NT2/D1 (cell line): ENCODE results near the gene FEM1B.

Source experiments
- DNase-seq: peaks from one replicate; pipeline ENCODE4 v3.0.0-alpha.2; 2011; ENCODE audit warnings: low read depth, low spot score
- H3K27me3 ChIP-seq: 2 replicates; pipeline ENCODE4 v1.6.0; 2011; ENCODE audit warnings: mild to moderate bottlenecking; ENCODE audit not compliant: insufficient read length, insufficient read depth
- H3K36me3 ChIP-seq: 2 replicates; pipeline ENCODE4 v1.6.1; 2011; ENCODE audit warnings: mild to moderate bottlenecking, low read length, mixed read lengths; ENCODE audit not compliant: insufficient read depth, insufficient read length
- H3K4me1 ChIP-seq: 2 replicates; pipeline ENCODE4 v1.5.1; 2011; ENCODE audit not compliant: insufficient read depth, insufficient read length
- H3K4me3 ChIP-seq: 2 replicates; pipeline ENCODE4 v1.5.1; 2011; ENCODE audit warnings: low read depth; ENCODE audit not compliant: insufficient read length
- H3K9ac ChIP-seq: 2 replicates; pipeline ENCODE4 v1.6.0; 2011; ENCODE audit warnings: low read depth; ENCODE audit not compliant: insufficient read length
- H3K9me3 ChIP-seq: 2 replicates; pipeline ENCODE4 v1.5.1; 2011; ENCODE audit warnings: mild to moderate bottlenecking, low read length; ENCODE audit not compliant: insufficient read depth
- SUZ12 ChIP-seq: IDR thresholded peaks from 2 replicates; pipeline ENCODE4 v1.6.1; 2011; ENCODE audit not compliant: insufficient read length, insufficient read depth; ENCODE audit errors: extremely low read depth
- YY1 ChIP-seq: IDR thresholded peaks from 2 replicates; pipeline ENCODE4 v1.6.1; 2011; ENCODE audit not compliant: insufficient read length, insufficient read depth
- ZNF274 ChIP-seq: IDR thresholded peaks from 2 replicates; pipeline ENCODE4 v1.6.1; 2011; ENCODE audit warnings: mild to moderate bottlenecking, low read depth, low read length

Gene FEM1B

DNA sequence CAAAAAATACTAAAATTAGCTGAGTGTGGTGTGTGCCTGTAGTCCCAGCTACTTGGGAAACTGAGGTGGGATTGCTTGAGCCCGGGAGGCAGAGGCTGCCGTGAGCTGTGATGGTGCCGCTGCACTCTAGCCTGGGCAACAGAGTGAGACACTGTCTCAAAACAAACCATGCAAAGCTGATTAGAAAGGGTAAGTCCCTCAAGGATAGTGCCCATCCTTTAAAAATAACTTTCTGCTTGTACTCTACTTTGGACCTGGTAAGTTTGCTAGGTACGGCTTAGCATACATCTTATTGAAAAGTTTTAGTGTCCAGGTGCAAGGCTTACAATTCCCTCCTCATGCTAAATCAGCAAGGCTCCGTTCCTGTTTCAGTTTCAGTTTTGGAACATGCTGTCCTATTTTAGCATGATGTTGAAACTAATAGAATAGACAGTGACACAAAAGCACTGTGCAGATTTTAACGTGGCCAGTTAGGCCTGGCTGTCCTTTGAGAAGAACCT, 21.4 kb downstream of the FEM1B start:
- no peak for DNase-seq
- no peaks in the 10 kb centered on the region for H3K9me3 ChIP-seq
- TF ChIP-seq YY1 (no peak), ZNF274 (no peak), SUZ12 (no peak)
- peaks cover 2% of the 10 kb centered on the region for H3K4me1 ChIP-seq
- H3K36me3 ChIP-seq, result peaks cover 25% of the 10 kb centered on the region
- no peaks in the 10 kb centered on the region for H3K27me3 ChIP-seq
- H3K4me3 ChIP-seq, result no peak overlapping the region
- H3K9ac ChIP-seq, result no peak overlapping the region

DNA sequence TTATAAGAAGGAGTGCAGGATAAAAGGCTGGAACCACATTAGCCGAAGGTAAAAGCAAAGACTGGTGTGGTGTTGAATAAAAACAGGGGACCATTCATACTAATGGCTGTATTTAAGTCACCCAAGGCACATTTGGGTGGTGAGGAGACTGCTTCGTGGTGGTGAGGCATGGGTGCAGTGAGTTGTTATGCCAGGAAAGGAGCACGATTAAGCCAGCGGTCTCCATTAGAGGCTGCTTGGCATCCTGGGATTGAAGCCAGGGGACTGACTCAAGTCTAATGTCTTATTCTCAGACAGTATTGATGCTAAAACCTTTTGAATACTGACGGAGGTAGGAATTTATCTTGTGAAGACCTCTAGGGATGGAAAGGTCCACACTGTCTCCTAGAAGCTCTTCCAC, 21.9 kb downstream of the FEM1B start:
- no peak for DNase-seq
- no peaks in the 10 kb centered on the region for H3K27me3 ChIP-seq
- peaks cover 25% of the 10 kb centered on the region for H3K36me3 ChIP-seq
- H3K9ac ChIP-seq, result no peak overlapping the region
- no peaks in the 10 kb centered on the region for H3K9me3 ChIP-seq
- no peak overlapping the region for H3K4me3 ChIP-seq
- no peak for TF ChIP-seq ZNF274
- no peak for TF ChIP-seq YY1
- TF ChIP-seq SUZ12, result no peak
- peaks cover 4% of the 10 kb centered on the region for H3K4me1 ChIP-seq

DNA sequence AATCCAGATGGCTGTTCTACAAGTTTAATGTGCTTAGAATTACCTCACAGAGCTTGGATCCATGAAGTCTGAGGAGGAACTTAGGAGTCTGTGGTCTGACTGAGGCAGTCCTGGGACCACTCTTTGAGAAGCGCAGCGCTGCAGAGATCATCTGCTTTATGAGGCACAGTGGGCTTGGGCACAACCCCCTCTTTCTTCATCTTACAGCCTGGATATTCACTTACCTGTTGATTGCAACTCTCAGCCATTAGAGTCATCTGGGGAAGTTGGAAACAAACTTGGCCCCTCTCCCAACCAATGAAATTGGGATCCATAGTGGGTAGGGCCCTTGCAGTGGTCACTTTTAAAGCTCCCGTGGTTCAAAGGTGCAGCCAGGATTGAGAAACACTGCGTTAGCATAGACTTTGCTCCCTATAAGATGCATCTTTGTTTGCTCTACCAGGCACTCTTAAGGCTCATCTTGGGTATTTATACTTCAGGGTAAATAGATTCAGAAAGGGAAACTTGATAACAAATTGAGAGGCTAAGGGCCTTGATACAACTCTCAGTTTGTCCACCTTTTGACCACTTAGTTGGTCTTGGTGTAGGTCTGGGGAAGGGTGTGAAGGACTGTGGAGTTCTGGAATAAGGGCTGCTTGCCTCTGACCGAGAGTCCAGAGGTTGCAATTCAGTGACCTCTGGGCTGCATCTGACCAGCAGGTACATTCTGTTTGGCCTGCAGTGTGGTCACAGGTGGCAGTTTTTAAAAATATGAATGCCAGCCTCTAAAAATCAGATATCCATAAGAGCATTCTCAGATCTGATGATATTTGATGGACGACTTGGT, 22.8 kb downstream of the FEM1B start:
- peaks cover 13% of the 10 kb centered on the region for H3K4me1 ChIP-seq
- no peak overlapping the region for H3K9ac ChIP-seq
- DNase-seq, result no peak
- H3K36me3 ChIP-seq, result peaks cover 19% of the 10 kb centered on the region
- H3K9me3 ChIP-seq, result no peaks in the 10 kb centered on the region
- H3K27me3 ChIP-seq, result no peaks in the 10 kb centered on the region
- TF ChIP-seq ZNF274, result no peak
- TF ChIP-seq YY1, result no peak
- TF ChIP-seq SUZ12, result no peak
- no peak overlapping the region for H3K4me3 ChIP-seq

DNA sequence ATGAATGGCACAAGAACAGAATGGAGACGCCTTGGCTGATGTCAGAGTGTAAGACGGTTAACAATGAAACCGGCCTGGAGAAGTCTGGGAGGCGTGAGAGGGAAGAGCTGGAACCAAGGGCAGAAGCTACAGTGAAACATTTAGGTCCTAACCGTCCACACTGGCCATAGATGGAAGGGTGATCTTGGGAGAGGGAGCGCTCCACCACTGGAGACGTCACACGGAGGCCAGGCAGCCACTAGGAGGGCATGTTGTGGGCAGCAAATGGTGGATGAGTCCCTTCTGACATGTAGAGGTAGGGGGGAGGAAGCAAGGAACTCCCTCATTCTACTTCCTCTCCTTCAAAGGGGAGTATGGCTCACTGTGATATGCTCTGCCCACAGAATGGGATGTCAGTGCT, 23.8 kb downstream of the FEM1B start:
- TF ChIP-seq ZNF274, result no peak
- no peak for TF ChIP-seq YY1
- no peak for TF ChIP-seq SUZ12

DNA sequence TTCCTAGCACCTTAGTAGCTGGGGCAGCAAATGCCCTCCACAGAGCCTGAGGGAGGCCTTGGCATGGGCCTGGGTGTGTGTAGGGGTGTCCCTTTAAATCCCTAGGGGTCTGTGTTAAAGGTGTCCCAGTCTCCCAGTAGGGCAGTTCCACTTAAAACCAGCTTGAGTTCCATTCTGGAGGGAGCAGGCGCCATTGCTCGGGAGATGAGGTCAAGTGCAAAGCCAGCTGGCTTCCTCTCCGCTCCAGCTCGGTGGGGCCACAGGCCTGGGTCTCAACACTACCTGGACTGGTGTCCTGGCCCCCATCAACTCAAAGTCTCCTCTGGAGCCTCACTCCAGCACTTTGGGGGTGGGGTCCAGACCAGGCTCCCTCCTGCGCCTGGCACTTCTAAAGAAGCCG, 25.2 kb downstream of the FEM1B start:
- Histone ChIP-seq H3K4me1 (peaks cover 28% of the 10 kb centered on the region), H3K27me3 (no peaks in the 10 kb centered on the region), H3K9ac (no peak overlapping the region), H3K4me3 (no peak overlapping the region), H3K9me3 (no peaks in the 10 kb centered on the region), H3K36me3 (peaks cover 14% of the 10 kb centered on the region)
- no peak for DNase-seq
- no peak for TF ChIP-seq SUZ12
- no peak for TF ChIP-seq YY1
- no peak for TF ChIP-seq ZNF274

More for the DNA sequence above, 23.8 kb downstream of the FEM1B start:
- no peaks in the 10 kb centered on the region for H3K9me3 ChIP-seq
- no peak for DNase-seq
- no peaks in the 10 kb centered on the region for H3K27me3 ChIP-seq
- H3K4me1 ChIP-seq, result peaks cover 19% of the 10 kb centered on the region
- H3K4me3 ChIP-seq, result no peak overlapping the region
- H3K36me3 ChIP-seq, result peaks cover 19% of the 10 kb centered on the region
- H3K9ac ChIP-seq, result no peak overlapping the region

DNA sequence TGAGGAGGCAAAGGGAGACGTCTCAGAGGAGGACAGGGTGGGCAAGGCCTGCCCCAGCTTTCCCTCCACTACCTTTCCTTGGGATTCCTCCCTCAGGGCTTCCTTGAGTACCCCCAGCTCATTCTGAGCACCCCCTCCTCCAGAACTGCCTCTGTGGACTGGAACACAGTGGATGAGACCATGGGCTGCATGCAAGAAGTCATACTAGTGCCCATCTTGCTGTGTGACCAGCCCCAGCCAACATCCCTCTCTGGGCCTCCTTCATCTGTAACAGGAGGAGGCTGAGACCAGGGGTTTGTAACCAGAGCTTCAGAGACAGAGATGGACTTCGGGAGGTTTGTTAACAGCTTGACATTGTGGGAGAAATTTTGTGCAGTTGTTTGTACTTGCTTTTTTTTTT, 25.6 kb downstream of the FEM1B start:
- no peak overlapping the region for H3K4me3 ChIP-seq
- TF ChIP-seq ZNF274, result no peak
- TF ChIP-seq SUZ12, result no peak
- no peak for TF ChIP-seq YY1
- peaks cover 13% of the 10 kb centered on the region for H3K36me3 ChIP-seq
- no peak overlapping the region for H3K9ac ChIP-seq
- H3K9me3 ChIP-seq, result no peaks in the 10 kb centered on the region
- DNase-seq, result no peak
- no peaks in the 10 kb centered on the region for H3K27me3 ChIP-seq
- peaks cover 28% of the 10 kb centered on the region for H3K4me1 ChIP-seq

DNA sequence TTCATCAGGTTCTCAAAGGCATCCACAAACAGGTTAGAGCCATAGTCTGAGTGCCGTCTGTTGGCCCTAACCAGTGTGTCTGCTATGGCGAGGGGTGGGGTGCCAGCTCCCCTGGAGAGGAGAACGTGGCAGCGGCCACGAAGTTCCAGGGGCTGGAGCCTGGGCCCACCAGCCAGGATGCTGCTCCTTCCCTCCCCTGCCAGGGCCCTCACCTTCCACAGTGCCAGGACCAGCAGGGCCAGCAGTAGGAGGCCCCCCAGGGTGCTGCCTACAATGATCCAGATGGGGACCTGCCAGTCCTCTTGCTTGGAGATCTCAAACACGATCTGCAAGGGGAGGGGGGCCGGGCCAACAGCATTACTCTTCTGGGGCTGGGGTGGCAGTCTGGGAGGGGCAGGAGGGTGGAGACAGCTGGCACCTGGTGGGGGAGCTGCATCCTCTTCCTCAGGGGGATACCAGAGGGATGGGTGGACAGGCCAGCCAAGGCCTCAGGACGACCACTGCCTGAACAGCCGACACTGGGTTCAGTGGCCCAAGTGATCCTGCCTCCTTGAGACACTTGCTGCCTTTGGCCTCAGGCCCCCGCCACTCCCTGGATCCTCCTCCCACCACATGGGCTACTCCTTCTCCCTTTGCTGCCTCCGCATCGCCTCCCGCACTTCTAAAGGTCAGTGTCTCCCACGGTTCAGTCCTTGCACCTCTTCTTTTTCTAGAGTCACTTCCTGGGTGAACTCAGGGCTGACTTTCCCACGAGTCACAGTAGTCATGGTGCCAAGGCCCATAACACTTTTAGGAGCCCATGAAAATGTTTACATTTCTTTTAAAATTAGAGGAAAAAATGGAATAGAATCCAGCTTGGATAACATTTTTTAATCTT, 26.3 kb downstream of the FEM1B start:
- Histone ChIP-seq H3K4me3 (no peak overlapping the region), H3K9ac (no peak overlapping the region), H3K4me1 (peaks cover 28% of the 10 kb centered on the region), H3K9me3 (no peaks in the 10 kb centered on the region), H3K27me3 (no peaks in the 10 kb centered on the region), H3K36me3 (peaks cover 13% of the 10 kb centered on the region)
- no peak for DNase-seq
- TF ChIP-seq YY1, result no peak
- TF ChIP-seq ZNF274, result no peak
- no peak for TF ChIP-seq SUZ12
